ENCODE results near the gene RPN2. TPM values are rescaled to one million over a fixed set of nuclear protein-coding genes. Genes with fewer than 3 reads are reported as not detected.

The RPN2 gene
- total and polyA plus RNA-seq, 9 of the 15 experiments (the other 6 are each of a cell fraction or from before 2014, with no cell fraction given): 168 to 548 (median 325) TPM

GRCh38 chr20:37288091-37288490, 109.0 kb downstream of the RPN2 start (continued):
- TF ChIP-seq TRIM24 (IDR thresholded peaks at IDR 0.05) (no peak), HNRNPH1 (optimal IDR thresholded peaks at IDR 0.05; ENCODE audit: low read depth, low read length) (no peak), KLF16 (IDR thresholded peaks at IDR 0.05) (no peak), PRDM10 (IDR thresholded peaks at IDR 0.05; ENCODE audit: partially characterized antibody) (no peak), CEBPG (CRISPR knock-in tag; IDR thresholded peaks at IDR 0.05) (no peak), CEBPG (tag; conservative IDR thresholded peaks at IDR 0.05 in 1 of 2, IDR thresholded peaks at IDR 0.05 in 1 of 2) (peak in 1 of 2 experiments; percentile 42; a peak in 1 of 4 replicates), MYC (IDR thresholded peaks at IDR 0.05; ENCODE audit: low read depth, low read length) (0 out of 2 replicates have a peak, but pooled peaks have one; percentile 28), MYC (CRISPR knock-in tag; IDR thresholded peaks at IDR 0.05; ENCODE audit: borderline replicate concordance, low read depth) (no peak), ZNF511 (CRISPR knock-in tag; IDR thresholded peaks at IDR 0.05) (no peak), SMARCA4 (IDR thresholded peaks at IDR 0.05) (no peak), U2AF2 (optimal IDR thresholded peaks at IDR 0.05; ENCODE audit: low read depth, low read length) (no peak), CREB3L1 (IDR thresholded peaks at IDR 0.05; ENCODE audit: borderline replicate concordance, low read depth) (no peak), BCLAF1 (IDR thresholded peaks at IDR 0.05; ENCODE audit: borderline replicate concordance in 1 of 2, control insufficient read depth in 1 of 2, low read depth in 2 of 2, low read length in 1 of 2) (no peak), POLR2A (conservative IDR thresholded peaks at IDR 0.05) (no peak), YY1 (IDR thresholded peaks at IDR 0.05; ENCODE audit: borderline replicate concordance in 1 of 3, control insufficient read depth in 1 of 3, extremely low read depth in 1 of 3, insufficient read depth in 3 of 3, insufficient read length in 1 of 3, insufficient replicate concordance in 2 of 3, low read depth in 1 of 3, low read length in 2 of 3) (peak in 1 of 3 experiments; percentile 69), TBP (optimal IDR thresholded peaks at IDR 0.05; ENCODE audit: low read depth, low read length) (no peak), KLF13 (tag; IDR thresholded peaks at IDR 0.05; ENCODE audit: borderline replicate concordance, low read depth) (no peak), LARP7 (IDR thresholded peaks at IDR 0.05) (no peak), SRSF3 (IDR thresholded peaks at IDR 0.05; ENCODE audit: insufficient read depth, low read length) (no peak), MAFG (tag; conservative IDR thresholded peaks at IDR 0.05) (no peak), ZKSCAN8 (CRISPR knock-in tag; IDR thresholded peaks at IDR 0.05) (no peak)
